GM23248 (cell line): ENCODE results near the gene EPHA7.

ENCODE experiments used
- EZH2 ChIP-seq: fragments of 200-600 bp; sonication (generic); IDR thresholded peaks from 2 replicates; pipeline ENCODE4 v1.6.1; 2018; ENCODE audit warnings: antibody characterized with exemption, mild to moderate bottlenecking; ENCODE audit not compliant: insufficient read depth, poor library complexity, severe bottlenecking
- EZH2phosphoT487 ChIP-seq: fragments of 200-600 bp; sonication (generic); IDR thresholded peaks from 2 replicates; pipeline ENCODE4 v1.6.1; 2018; ENCODE audit warnings: antibody characterized with exemption, moderate library complexity, mild to moderate bottlenecking, low read depth; ENCODE audit not compliant: insufficient read depth

GRCh38 chr6:93213028-93213427 is 206.3 kb downstream of the EPHA7 start:
- TF ChIP-seq EZH2 (no peak), EZH2phosphoT487 (no peak)
